Measurements from ENCODE around the gene MGMT. TPM values are rescaled to one million over a fixed set of nuclear protein-coding genes. Genes with fewer than 3 reads are reported as not detected.

Gene MGMT
- total and polyA plus RNA-seq, 2 donors (not counting 3 experiments of a cell fraction or from before 2014, with no cell fraction given): 15.0 to 15.2 TPM

GRCh38 chr10:129740532-129741279 is 273.7 kb downstream of the MGMT start:
- Histone ChIP-seq H2AFZ (ENCODE audit: low read depth, low read length) (no peak overlapping the region), H3K9ac (replicated peaks; ENCODE audit: extremely low read depth, insufficient read depth, low read length) (no peak overlapping the region), H3K79me2 (ENCODE audit: control insufficient read depth, insufficient read depth, low read length) (no peaks in the 10 kb centered on the region), H3K27me3 (ENCODE audit: control insufficient read depth in 2 of 2, insufficient read depth in 2 of 2, low read length in 2 of 2) (no peaks in the 10 kb centered on the region), H3K4me2 (ENCODE audit: insufficient read depth, low read length) (no peak overlapping the region), H3K4me1 (ENCODE audit: control insufficient read depth, extremely low read depth, insufficient read depth, low read length) (no peaks in the 10 kb centered on the region), H3K9me1 (replicated peaks; ENCODE audit: control insufficient read depth, extremely low read depth, insufficient read depth, low read length) (no peaks in the 10 kb centered on the region), H3K9me3 (replicated peaks; ENCODE audit: control insufficient read depth, insufficient read depth, low read length) (peaks cover 6% of the 10 kb centered on the region), H3K4me3 (replicated peaks in 1 of 3; ENCODE audit: insufficient read depth in 1 of 3, low read depth in 1 of 3, low read length in 3 of 3) (no peak overlapping the region), H3K27ac (ENCODE audit: insufficient read depth, low read depth, low read length) (no peak overlapping the region), H4K20me1 (replicated peaks; ENCODE audit: control insufficient read depth, extremely low read depth, insufficient read depth, low read length) (no peaks in the 10 kb centered on the region), H3K36me3 (ENCODE audit: control insufficient read depth in 2 of 2, extremely low read depth in 1 of 2, insufficient read depth in 2 of 2, low read length in 2 of 2) (no peaks in the 10 kb centered on the region)
- no TSS peak for BruUV-seq (replicated peaks)
- POLR2A ChIA-PET: no interaction called here
- no peak for TF ChIP-seq CTCF (IDR thresholded peaks at IDR 0.05; ENCODE audit: extremely low read depth in 1 of 2, insufficient read depth in 1 of 2, low read depth in 1 of 2, low read length in 2 of 2)
- TF ChIP-seq JUN (IDR thresholded peaks at IDR 0.05; ENCODE audit: borderline replicate concordance, insufficient read depth, insufficient read length, low read depth): no peak
- TF ChIP-seq, protein P1, sequence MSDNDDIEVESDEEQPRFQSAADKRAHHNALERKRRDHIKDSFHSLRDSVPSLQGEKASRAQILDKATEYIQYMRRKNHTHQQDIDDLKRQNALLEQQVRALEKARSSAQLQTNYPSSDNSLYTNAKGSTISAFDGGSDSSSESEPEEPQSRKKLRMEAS (IDR thresholded peaks at IDR 0.05; ENCODE audit: insufficient read depth, insufficient read length): no peak
- TF ChIP-seq FOS (IDR thresholded peaks at IDR 0.05; ENCODE audit: borderline replicate concordance, insufficient read depth, low read length): no peak
- TF ChIP-seq MYC (IDR thresholded peaks at IDR 0.05; ENCODE audit: low read depth, low read length): no peak
- no peak for TF ChIP-seq GATA2 (IDR thresholded peaks at IDR 0.05; ENCODE audit: insufficient read depth, insufficient read length, low read depth, low read length)
- TF ChIP-seq EZH2 (IDR thresholded peaks at IDR 0.05; ENCODE audit: borderline replicate concordance, low read depth, low read length, severe bottlenecking): no peak
- no peak for TF ChIP-seq POLR2A (IDR thresholded peaks at IDR 0.05; ENCODE audit: low read depth, low read length)
- no peak for TF ChIP-seq POLR2AphosphoS5 (IDR thresholded peaks at IDR 0.05; ENCODE audit: insufficient read depth, low read depth, low read length)
- DNase-seq (ENCODE audit: low read depth, low spot score): no peak
- dilution Hi-C loops (cut with MboI; ENCODE audit: extremely low pct_ligation_motif_present, low sequenced_read_pairs): no loop called here
- no peak for FAIRE-seq
- intact Hi-C loops (cut with micrococcal nuclease): no loop called here
- CTCF ChIA-PET: no interaction called here
